Memory B cell (primary cell): ENCODE results near the gene ZBTB12.
"Not testable (repeated sequence)": the region's sequence is repeated elsewhere in the genome, so short reads cannot be mapped to it uniquely, and the experiment has no call there.

Experiments used
- ATAC-seq: fragments of 150-1000 bp; cut with Tn5 transposase; 2 replicates; pipeline ENCODE4 v1.10.0; 2021; ENCODE audit warnings: low read depth, mild to moderate bottlenecking, moderate library complexity
- DNase-seq, 2 donors: peaks; one replicate each; pipeline ENCODE4 v3.0.0; 2022; ENCODE audit warnings: low spot score in 2 of 2
- H3K27ac Mint-ChIP-seq: one replicate; pipeline ENCODE4 v1.8.0; 2022; ENCODE audit warnings: mild to moderate bottlenecking, moderate library complexity, mixed read lengths
- H3K27me3 Mint-ChIP-seq: one replicate; pipeline ENCODE4 v1.8.0; 2022; ENCODE audit warnings: mixed read lengths
- H3K36me3 Mint-ChIP-seq: one replicate; pipeline ENCODE4 v1.8.0; 2022; ENCODE audit warnings: mild to moderate bottlenecking, mixed read lengths
- H3K4me1 Mint-ChIP-seq: one replicate; pipeline ENCODE4 v1.8.0; 2022; ENCODE audit warnings: mixed read lengths
- H3K4me3 Mint-ChIP-seq: one replicate; pipeline ENCODE4 v1.8.0; 2022; ENCODE audit warnings: mild to moderate bottlenecking, moderate library complexity, mixed read lengths
- H3K9me3 Mint-ChIP-seq: one replicate; pipeline ENCODE4 v1.8.0; 2022; ENCODE audit warnings: mixed read lengths

The ZBTB12 gene

GRCh38 chr6:31909298-31909697 is 7.4 kb upstream of the ZBTB12 start:
- not testable (repeated sequence) for H3K4me1 Mint-ChIP-seq, DNase-seq

GRCh38 chr6:31908791-31909190 is 6.9 kb upstream of the ZBTB12 start:
- no peaks in the 10 kb centered on the region for H3K9me3 Mint-ChIP-seq
- H3K27ac Mint-ChIP-seq, result no peak overlapping the region
- ATAC-seq, result peak; percentile 52

More at GRCh38 chr6:31909298-31909697, 7.4 kb upstream of the ZBTB12 start:
- H3K27ac Mint-ChIP-seq, H3K9me3 Mint-ChIP-seq, H3K27me3 Mint-ChIP-seq, ATAC-seq, H3K4me3 Mint-ChIP-seq, H3K36me3 Mint-ChIP-seq: not testable (repeated sequence)

GRCh38 chr6:31908255-31908654 is 6.4 kb upstream of the ZBTB12 start:
- not testable (repeated sequence) for H3K36me3 Mint-ChIP-seq, ATAC-seq, H3K9me3 Mint-ChIP-seq, H3K4me1 Mint-ChIP-seq, H3K27me3 Mint-ChIP-seq, H3K27ac Mint-ChIP-seq, DNase-seq, H3K4me3 Mint-ChIP-seq

More at GRCh38 chr6:31908791-31909190, 6.9 kb upstream of the ZBTB12 start:
- Mint-ChIP-seq H3K4me1 (peaks cover 2% of the 10 kb centered on the region), H3K27me3 (peaks cover 6% of the 10 kb centered on the region), H3K4me3 (no peak overlapping the region), H3K36me3 (no peaks in the 10 kb centered on the region)
- DNase-seq, result no peak

GRCh38 chr6:31907158-31907813 is 5.4 kb upstream of the ZBTB12 start:
- H3K27me3 Mint-ChIP-seq, result peaks cover 4% of the 10 kb centered on the region
- no peak overlapping the region for H3K27ac Mint-ChIP-seq
- no peaks in the 10 kb centered on the region for H3K36me3 Mint-ChIP-seq
- ATAC-seq, result no peak
- H3K9me3 Mint-ChIP-seq, result no peaks in the 10 kb centered on the region
- DNase-seq, result no peak
- no peak overlapping the region for H3K4me3 Mint-ChIP-seq
- H3K4me1 Mint-ChIP-seq, result peaks cover 9% of the 10 kb centered on the region

- H3K27me3 Mint-ChIP-seq, H3K4me3 Mint-ChIP-seq, DNase-seq, H3K9me3 Mint-ChIP-seq, H3K27ac Mint-ChIP-seq, ATAC-seq, H3K4me1 Mint-ChIP-seq, H3K36me3 Mint-ChIP-seq: not testable (repeated sequence)
Measured at GRCh38 chr6:31906727-31907126, 4.8 kb upstream of the ZBTB12 start.

- ATAC-seq, result no peak
- Mint-ChIP-seq H3K4me1 (peaks cover 9% of the 10 kb centered on the region), H3K9me3 (no peaks in the 10 kb centered on the region), H3K4me3 (no peak overlapping the region), H3K27me3 (peaks cover 3% of the 10 kb centered on the region), H3K36me3 (no peaks in the 10 kb centered on the region), H3K27ac (no peak overlapping the region)
- DNase-seq, result no peak
Measured at GRCh38 chr6:31906122-31906521, 4.2 kb upstream of the ZBTB12 start.

- DNase-seq (no peak), ATAC-seq (no peak)
- no peaks in the 10 kb centered on the region for H3K9me3 Mint-ChIP-seq
- H3K36me3 Mint-ChIP-seq, result no peaks in the 10 kb centered on the region
- H3K4me3 Mint-ChIP-seq, result no peak overlapping the region
- no peaks in the 10 kb centered on the region for H3K27me3 Mint-ChIP-seq
- no peak overlapping the region for H3K27ac Mint-ChIP-seq
- H3K4me1 Mint-ChIP-seq, result peaks cover 7% of the 10 kb centered on the region
Measured at GRCh38 chr6:31905041-31905440, 3.2 kb upstream of the ZBTB12 start.

GRCh38 chr6:31903957-31904356 is 2.1 kb upstream of the ZBTB12 start:
- Mint-ChIP-seq H3K27me3 (no peaks in the 10 kb centered on the region), H3K4me3 (no peak overlapping the region), H3K4me1 (peaks cover 14% of the 10 kb centered on the region), H3K27ac (no peak overlapping the region), H3K36me3 (no peaks in the 10 kb centered on the region), H3K9me3 (no peaks in the 10 kb centered on the region)
- ATAC-seq (no peak), DNase-seq (no peak)

- H3K27ac Mint-ChIP-seq, result peak overlapping the region; percentile 25
- peak; percentile 67 to 73 for DNase-seq
- H3K4me1 Mint-ChIP-seq, result peaks cover 24% of the 10 kb centered on the region
- ATAC-seq, result peak; percentile 37
- H3K27me3 Mint-ChIP-seq, result no peaks in the 10 kb centered on the region
- H3K4me3 Mint-ChIP-seq, result peak overlapping the region; percentile 80
- H3K9me3 Mint-ChIP-seq, result no peaks in the 10 kb centered on the region
- no peaks in the 10 kb centered on the region for H3K36me3 Mint-ChIP-seq
Measured at GRCh38 chr6:31901415-31901952, 402 bp downstream of the ZBTB12 start.

- ATAC-seq (no peak), DNase-seq (no peak)
- peaks cover 27% of the 10 kb centered on the region for H3K4me1 Mint-ChIP-seq
- H3K4me3 Mint-ChIP-seq, result peak overlapping the region; percentile 32
- no peaks in the 10 kb centered on the region for H3K9me3 Mint-ChIP-seq
- H3K36me3 Mint-ChIP-seq, result no peaks in the 10 kb centered on the region
- H3K27ac Mint-ChIP-seq, result no peak overlapping the region
- H3K27me3 Mint-ChIP-seq, result no peaks in the 10 kb centered on the region
Measured at GRCh38 chr6:31900917-31901414, 920 bp downstream of the ZBTB12 start.

- no peaks in the 10 kb centered on the region for H3K36me3 Mint-ChIP-seq
- no peaks in the 10 kb centered on the region for H3K27me3 Mint-ChIP-seq
- peaks cover 30% of the 10 kb centered on the region for H3K4me1 Mint-ChIP-seq
- no peak for ATAC-seq
- no peak for DNase-seq
- H3K4me3 Mint-ChIP-seq, result peak overlapping the region; percentile 67
- no peaks in the 10 kb centered on the region for H3K9me3 Mint-ChIP-seq
- no peak overlapping the region for H3K27ac Mint-ChIP-seq
Measured at GRCh38 chr6:31899882-31900722, 1.8 kb downstream of the ZBTB12 start.

- peak overlapping the region; percentile 67 for H3K4me3 Mint-ChIP-seq
- no peak overlapping the region for H3K27ac Mint-ChIP-seq
Measured at GRCh38 chr6:31899215-31899614, 2.7 kb downstream of the ZBTB12 start.

GRCh38 chr6:31898383-31899011 is 3.4 kb downstream of the ZBTB12 start:
- Mint-ChIP-seq H3K9me3 (no peaks in the 10 kb centered on the region), H3K4me3 (peak overlapping the region; percentile 96), H3K4me1 (peaks cover 30% of the 10 kb centered on the region), H3K27me3 (no peaks in the 10 kb centered on the region), H3K27ac (peak overlapping the region; percentile 91), H3K36me3 (peaks cover 2% of the 10 kb centered on the region)
- DNase-seq (no peak), ATAC-seq (peak; percentile 19)

More at GRCh38 chr6:31899215-31899614, 2.7 kb downstream of the ZBTB12 start:
- ATAC-seq (no peak), DNase-seq (no peak)
- H3K9me3 Mint-ChIP-seq, result no peaks in the 10 kb centered on the region
- H3K4me1 Mint-ChIP-seq, result peaks cover 30% of the 10 kb centered on the region
- H3K27me3 Mint-ChIP-seq, result no peaks in the 10 kb centered on the region
- H3K36me3 Mint-ChIP-seq, result no peaks in the 10 kb centered on the region
